ENCODE results near the gene MBNL3. TPM values are rescaled to one million over a fixed set of nuclear protein-coding genes. Genes with fewer than 3 reads are reported as not detected.

Gene MBNL3
- total RNA-seq, 1 experiment from 2014 or later: 0.39 TPM

- Histone ChIP-seq H3K9me3 (ENCODE audit: control insufficient read depth, insufficient read depth, low read depth, low read length) (no peaks in the 10 kb centered on the region), H3K36me3 (ENCODE audit: control insufficient read depth, insufficient read depth, low read length) (no peaks in the 10 kb centered on the region), H3K27me3 (ENCODE audit: control insufficient read depth, insufficient read depth, low read length) (peaks cover 6% of the 10 kb centered on the region; the same call in 1 of the 2 replicates), H3K4me1 (ENCODE audit: control insufficient read depth, insufficient read depth, low read length) (no peaks in the 10 kb centered on the region), H3K27ac (ENCODE audit: low read length) (no peak overlapping the region), H3K4me3 (ENCODE audit: low read depth in 2 of 2, low read length in 2 of 2) (no peak overlapping the region)
- ChIA-PET CTCF (no interaction called here), POLR2A (no interaction called here)
- in situ Hi-C loops (cut with HindIII; ENCODE audit: low pct_unique_long_range_greater_than_20kb, low sequenced_read_pairs): no loop called here
- no TSS peak for BruUV-seq (replicated peaks)
- DNase-seq (ENCODE audit: low read depth, low spot score) (no peak), ATAC-seq (no peak)
- intact Hi-C loops (cut with micrococcal nuclease; ENCODE audit: unreplicated experiment): loop anchor here (10.0 kb wide), 1 partner anchor 233 kb away; no protein-coding TSS in a partner anchor
- no peak for TF ChIP-seq REST (IDR thresholded peaks at IDR 0.05; ENCODE audit: insufficient read depth in 1 of 2, low read depth in 2 of 2, low read length in 1 of 2)
- no peak for TF ChIP-seq TCF7L2 (IDR thresholded peaks at IDR 0.05; ENCODE audit: low read depth, low read length)
- no peak for TF ChIP-seq SIN3A (IDR thresholded peaks at IDR 0.05; ENCODE audit: borderline replicate concordance, insufficient read depth, low read depth, low read length)
- TF ChIP-seq CTCF (IDR thresholded peaks at IDR 0.05): no peak
- no peak for TF ChIP-seq POLR2AphosphoS5 (IDR thresholded peaks at IDR 0.05; ENCODE audit: low read depth, low read length)
These were observed 20.8 kb downstream of the MBNL3 start for GRCh38 chrX:132467989-132468388.

GRCh38 chrX:132467026-132467425 is 21.8 kb downstream of the MBNL3 start:
- no peak for DNase-seq (ENCODE audit: low read depth, low spot score)
- TF ChIP-seq TCF7L2 (IDR thresholded peaks at IDR 0.05; ENCODE audit: low read depth, low read length): no peak
- TF ChIP-seq REST (IDR thresholded peaks at IDR 0.05; ENCODE audit: insufficient read depth in 1 of 2, low read depth in 2 of 2, low read length in 1 of 2): no peak
- no peak for TF ChIP-seq SIN3A (IDR thresholded peaks at IDR 0.05; ENCODE audit: borderline replicate concordance, insufficient read depth, low read depth, low read length)
- TF ChIP-seq CTCF (IDR thresholded peaks at IDR 0.05): no peak
- TF ChIP-seq POLR2AphosphoS5 (IDR thresholded peaks at IDR 0.05; ENCODE audit: low read depth, low read length): no peak
- ATAC-seq: no peak
- CTCF ChIA-PET: no interaction called here
- Histone ChIP-seq H3K4me3 (ENCODE audit: low read depth in 2 of 2, low read length in 2 of 2) (no peak overlapping the region), H3K27me3 (ENCODE audit: control insufficient read depth, insufficient read depth, low read length) (0 out of 2 replicates have a peak, but pooled peaks cover 2% of the 10 kb centered on the region), H3K9me3 (ENCODE audit: control insufficient read depth, insufficient read depth, low read depth, low read length) (no peaks in the 10 kb centered on the region), H3K36me3 (ENCODE audit: control insufficient read depth, insufficient read depth, low read length) (no peaks in the 10 kb centered on the region), H3K27ac (ENCODE audit: low read length) (no peak overlapping the region), H3K4me1 (ENCODE audit: control insufficient read depth, insufficient read depth, low read length) (no peaks in the 10 kb centered on the region)
- POLR2A ChIA-PET: no interaction called here
- BruUV-seq (replicated peaks): no TSS peak
- in situ Hi-C loops (cut with HindIII; ENCODE audit: low pct_unique_long_range_greater_than_20kb, low sequenced_read_pairs): no loop called here
- intact Hi-C loops (cut with micrococcal nuclease; ENCODE audit: unreplicated experiment): loop anchor here (10.0 kb wide), 1 partner anchor 232 kb away; no protein-coding TSS in a partner anchor
